LNCAP (cell line): ENCODE measurements around the gene DDN.

Experiments
- CTCF ChIP-seq: fragments of 450-650 bp; IDR thresholded peaks from 2 replicates; pipeline ENCODE4 v1.5.1; 2017; ENCODE audit warnings: mild to moderate bottlenecking

The DDN gene

GRCh38 chr12:48991247-48992050 lies 7.7 kb downstream of the DDN start:
- TF ChIP-seq CTCF, result no peak

- TF ChIP-seq CTCF, result no peak
Measured at GRCh38 chr12:48990552-48990951, 8.6 kb downstream of the DDN start.

GRCh38 chr12:48988030-48988649 lies 11.0 kb downstream of the DDN start:
- TF ChIP-seq CTCF, result peak; percentile 98

- no peak for TF ChIP-seq CTCF
Measured at GRCh38 chr12:48986720-48987291, 12.4 kb downstream of the DDN start.

GRCh38 chr12:48985901-48986300 lies 13.3 kb downstream of the DDN start:
- no peak for TF ChIP-seq CTCF

- TF ChIP-seq CTCF, result no peak
Measured at GRCh38 chr12:48985475-48985897, 13.7 kb downstream of the DDN start.

GRCh38 chr12:48982397-48983080 lies 16.6 kb downstream of the DDN start:
- no peak for TF ChIP-seq CTCF
